Stimulated activated CD8-positive, alpha-beta memory T cell treated with anti-CD3 and anti-CD28 coated beads, Interleukin-7, amount 100 ng/mL, for 4 hours (primary cell): ENCODE data around the gene CRYM.
"Not testable (repeated sequence)": the region's sequence is repeated elsewhere in the genome, so short reads cannot be mapped to it uniquely, and the experiment has no call there.

Experiments
- DNase-seq, 2 donors: peaks; one replicate each; pipeline ENCODE4 v3.0.0-alpha.2; 2020; ENCODE audit warnings: low read depth in 2 of 2

CRYM gene

GRCh38 chr16:21279501-21279900 is 1.4 kb upstream of the CRYM start:
- no peak for DNase-seq

GRCh38 chr16:21277045-21277926 is 804 bp downstream of the CRYM start:
- no peak for DNase-seq

GRCh38 chr16:21276090-21276489 is 2.0 kb downstream of the CRYM start:
- DNase-seq = no peak

GRCh38 chr16:21275529-21275928 is 2.6 kb downstream of the CRYM start:
- DNase-seq = no peak

GRCh38 chr16:21274172-21274726 is 3.8 kb downstream of the CRYM start:
- no peak for DNase-seq

GRCh38 chr16:21272763-21273162 is 5.3 kb downstream of the CRYM start:
- DNase-seq = not testable (repeated sequence)

GRCh38 chr16:21272253-21272652 is 5.8 kb downstream of the CRYM start:
- DNase-seq = no peak

- no peak for DNase-seq
Observed at GRCh38 chr16:21268236-21268635, 9.9 kb downstream of the CRYM start.

- no peak for DNase-seq
Observed at GRCh38 chr16:21267298-21267697, 10.8 kb downstream of the CRYM start.

GRCh38 chr16:21265104-21265837 is 12.8 kb downstream of the CRYM start:
- DNase-seq = no peak

- no peak for DNase-seq
Observed at GRCh38 chr16:21264571-21265036, 13.5 kb downstream of the CRYM start.

- DNase-seq = no peak
Observed at GRCh38 chr16:21263640-21264570, 14.2 kb downstream of the CRYM start.

GRCh38 chr16:21262779-21263639 is 15.1 kb downstream of the CRYM start:
- DNase-seq = no peak

GRCh38 chr16:21260870-21261791 is 17.0 kb downstream of the CRYM start:
- no peak for DNase-seq

- DNase-seq = no peak
Observed at GRCh38 chr16:21257284-21257683, 20.8 kb downstream of the CRYM start.

GRCh38 chr16:21256636-21257035 is 21.5 kb downstream of the CRYM start:
- DNase-seq = no peak

- DNase-seq = no peak
Observed at GRCh38 chr16:21253470-21253869, 24.6 kb downstream of the CRYM start.

- no peak for DNase-seq
Observed at GRCh38 chr16:21250072-21250923, 27.8 kb downstream of the CRYM start.
